H1 (cell line): Measurements from ENCODE around the gene NRXN2. TPM values are rescaled to one million over a fixed set of nuclear protein-coding genes. Genes with fewer than 3 reads are reported as not detected.
A peak's percentile ranks its signal among the peaks of the same experiment; 100 is the strongest.

Source experiments
- CTCF ChIA-PET: fragments of 300-600 bp; sonication (Branson Sonifier 250); formaldehyde crosslinking; loops from one replicate; lab custom pipeline; 2021; ENCODE audit not compliant: partially characterized antibody; lab: Charles Lee
- POLR2A ChIA-PET: fragments of 300-600 bp; sonication (Branson Sonifier 250); formaldehyde crosslinking; loops from one replicate; lab custom pipeline; 2021; ENCODE audit warnings: inconsistent platforms; ENCODE audit not compliant: partially characterized antibody; lab: Charles Lee
- DNase-seq, 2 experiments: peaks; one replicate each; pipeline versions ENCODE4 v3.0.0 to v3.0.0-alpha.2; 2010 to 2022; ENCODE audit warnings: low spot score in 2 of 2, low read depth in 1 of 2, mixed read lengths in 1 of 2
- FAIRE-seq: peaks from 2 replicates; lab custom pipeline; 2011; peaks lifted over from hg19 to GRCh38; lab: Jason Lieb, UNC
- H2AFZ ChIP-seq: 2 replicates; pipeline ENCODE4 v1.8.1; 2012; ENCODE audit warnings: low read length, inconsistent platforms
- H2AK5ac ChIP-seq: 2 replicates; pipeline ENCODE4 v1.6.1; 2013; ENCODE audit warnings: low read depth, low read length
- H2BK120ac ChIP-seq: replicated peaks from 2 replicates; pipeline ENCODE3; 2013; ENCODE audit warnings: low read depth, low read length, inconsistent platforms
- H2BK12ac ChIP-seq: 2 replicates; pipeline ENCODE4 v1.6.1; 2013; ENCODE audit warnings: low read depth, low read length
- H2BK15ac ChIP-seq: 2 replicates; pipeline ENCODE4 v1.6.1; 2013; ENCODE audit warnings: low read length
- H2BK20ac ChIP-seq: 2 replicates; pipeline ENCODE4 v1.6.1; 2013; ENCODE audit warnings: low read length
- H2BK5ac ChIP-seq: 2 replicates; pipeline ENCODE4 v1.6.1; 2013; ENCODE audit warnings: low read depth, low read length
- H3K14ac ChIP-seq: 2 replicates; pipeline ENCODE4 v1.6.1; 2013; ENCODE audit warnings: inconsistent platforms; ENCODE audit not compliant: insufficient read length
- H3K18ac ChIP-seq: 2 replicates; pipeline ENCODE4 v1.6.1; 2013; ENCODE audit warnings: low read length; ENCODE audit errors: extremely low read depth
- H3K23ac ChIP-seq: 2 replicates; pipeline ENCODE4 v1.6.1; 2013; ENCODE audit warnings: inconsistent platforms; ENCODE audit not compliant: insufficient read length
- H3K23me2 ChIP-seq: 2 replicates; pipeline ENCODE4 v1.6.1; 2013; ENCODE audit warnings: low read depth, low read length
- H3K27ac ChIP-seq: 2 replicates; pipeline ENCODE4 v1.6.1; 2011; ENCODE audit warnings: low read depth, low read length, inconsistent platforms
- H3K27me3 ChIP-seq, 4 experiments: replicated peaks in 1 of 4; 1 replicate in 1 of 4; 2 replicates in 3 of 4; pipeline versions ENCODE4 v1.6.1 to v1.8.1; 2011 to 2013; ENCODE audit warnings: low read length in 3 of 4, mild to moderate bottlenecking in 3 of 4, inconsistent platforms in 2 of 4, mixed read lengths in 2 of 4, moderate library complexity in 1 of 4; ENCODE audit not compliant: control insufficient read depth in 3 of 4, insufficient read depth in 3 of 4; ENCODE audit errors: extremely low read depth in 1 of 4
- H3K36me3 ChIP-seq, 4 experiments: 2 replicates each; pipeline versions ENCODE4 v1.6.1 to v1.8.1; 2011 to 2013; ENCODE audit warnings: mild to moderate bottlenecking in 4 of 4, low read length in 3 of 4, moderate library complexity in 2 of 4, control low read depth in 1 of 4, inconsistent platforms in 1 of 4; ENCODE audit not compliant: insufficient read depth in 4 of 4, control insufficient read depth in 2 of 4
- H3K4ac ChIP-seq: replicated peaks from 2 replicates; pipeline ENCODE3; 2013; ENCODE audit warnings: low read length, low read depth, mixed read lengths, inconsistent platforms; ENCODE audit not compliant: insufficient read length
- H3K4me1 ChIP-seq, 4 experiments: replicated peaks in 1 of 4; 1 replicate in 1 of 4; 2 replicates in 3 of 4; pipeline versions ENCODE4 v1.6.1 to v1.8.1; 2011 to 2013; ENCODE audit warnings: low read length in 3 of 4, inconsistent platforms in 2 of 4, mixed read lengths in 1 of 4; ENCODE audit not compliant: insufficient read depth in 4 of 4, control insufficient read depth in 3 of 4
- H3K4me2 ChIP-seq, 2 experiments: 2 replicates each; pipeline versions ENCODE4 v1.6.1 to v1.8.1; 2011 to 2013; ENCODE audit warnings: low read depth in 2 of 2, low read length in 2 of 2, control low read depth in 1 of 2, inconsistent platforms in 1 of 2, mild to moderate bottlenecking in 1 of 2; ENCODE audit not compliant: insufficient read depth in 1 of 2
- H3K4me3 ChIP-seq, 4 experiments: fragments of 200-600, 300-600 bp in 1 of 4; sonication (generic), shearing (Covaris generic), sonication (Bioruptor Twin) in 1 of 4; 2 replicates each; pipeline versions ENCODE4 v1.5.1 to v1.8.1; 2011 to 2016; ENCODE audit warnings: low read length in 4 of 4, low read depth in 3 of 4, control low read depth in 2 of 4, inconsistent platforms in 2 of 4, mild to moderate bottlenecking in 2 of 4, mixed read lengths in 1 of 4, moderate library complexity in 1 of 4; ENCODE audit not compliant: insufficient read depth in 2 of 4; ENCODE audit errors: extremely low read depth in 1 of 4
- H3K56ac ChIP-seq: replicated peaks from 2 replicates; pipeline ENCODE3; 2013; ENCODE audit warnings: low read depth, mild to moderate bottlenecking, mixed read lengths, low read length, inconsistent platforms; ENCODE audit not compliant: insufficient read length
- H3K79me1 ChIP-seq: 2 replicates; pipeline ENCODE4 v1.6.1; 2013; ENCODE audit warnings: low read depth, low read length, control low read depth
- H3K79me2 ChIP-seq, 2 experiments: 2 replicates each; pipeline versions ENCODE4 v1.6.1 to v1.8.1; 2012 to 2013; ENCODE audit warnings: low read length in 2 of 2, mild to moderate bottlenecking in 2 of 2, inconsistent platforms in 1 of 2; ENCODE audit not compliant: insufficient read depth in 2 of 2, control insufficient read depth in 1 of 2
- H3K9ac ChIP-seq, 4 experiments: replicated peaks in 1 of 4; 1 replicate in 1 of 4; 2 replicates in 3 of 4; pipeline versions ENCODE4 v1.6.1 to v1.8.1; 2011 to 2013; ENCODE audit warnings: low read depth in 3 of 4, low read length in 3 of 4, control low read depth in 2 of 4, mild to moderate bottlenecking in 2 of 4, moderate library complexity in 2 of 4, inconsistent platforms in 1 of 4; ENCODE audit errors: extremely low read depth in 1 of 4
- H3K9me3 ChIP-seq, 2 experiments: 2 replicates each; pipeline versions ENCODE4 v1.6.1 to v1.8.1; 2012 to 2013; ENCODE audit warnings: mild to moderate bottlenecking in 2 of 2, moderate library complexity in 2 of 2, control low read depth in 1 of 2, inconsistent platforms in 1 of 2, low read depth in 1 of 2, low read length in 1 of 2, mixed read lengths in 1 of 2; ENCODE audit not compliant: insufficient read depth in 2 of 2
- H4K20me1 ChIP-seq, 2 experiments: replicated peaks in 1 of 2; 2 replicates each; pipeline versions ENCODE3 to v1.8.1; 2011 to 2013; ENCODE audit warnings: inconsistent platforms in 2 of 2, low read length in 2 of 2, mild to moderate bottlenecking in 1 of 2; ENCODE audit not compliant: insufficient read depth in 2 of 2, control insufficient read depth in 1 of 2
- H4K5ac ChIP-seq: 2 replicates; pipeline ENCODE4 v1.6.1; 2013; ENCODE audit warnings: low read length, low read depth, mixed read lengths, inconsistent platforms; ENCODE audit not compliant: insufficient read length
- H4K8ac ChIP-seq: 2 replicates; pipeline ENCODE4 v1.8.0; 2013; ENCODE audit warnings: mild to moderate bottlenecking, moderate library complexity, low read length, inconsistent platforms; ENCODE audit not compliant: insufficient read depth; ENCODE audit errors: extremely low read depth
- H4K91ac ChIP-seq: replicated peaks from 2 replicates; pipeline ENCODE3; 2013; ENCODE audit warnings: low read length, mixed read lengths, inconsistent platforms; ENCODE audit not compliant: insufficient read length
- EGR1 ChIP-seq: IDR thresholded peaks from 2 replicates; pipeline ENCODE4 v1.6.1; 2011; ENCODE audit warnings: low read depth, low read length, borderline replicate concordance
- EZH2 ChIP-seq: fragments of 200-600 bp; sonication (generic); IDR thresholded peaks from 2 replicates; pipeline ENCODE4 v1.7.1; 2012; ENCODE audit warnings: low read depth, mild to moderate bottlenecking, moderate library complexity, low read length, inconsistent platforms; ENCODE audit not compliant: severe bottlenecking
- FOSL1 ChIP-seq: IDR thresholded peaks from 2 replicates; pipeline ENCODE4 v1.6.1; 2011; ENCODE audit warnings: mild to moderate bottlenecking, low read depth, low read length, moderate library complexity; ENCODE audit not compliant: insufficient read depth
- GTF2F1 ChIP-seq: IDR thresholded peaks from 2 replicates; pipeline ENCODE4 v1.6.1; 2012; ENCODE audit warnings: low read depth, low read length, improper control_type of control experiment, borderline replicate concordance
- HDAC2 ChIP-seq, 2 experiments: fragments of 300-600 bp in 1 of 2; sonication (generic) in 1 of 2; IDR thresholded peaks; 2 replicates each; pipeline ENCODE4 v1.6.1; 2011 to 2012; ENCODE audit warnings: low read depth in 2 of 2, low read length in 2 of 2, mild to moderate bottlenecking in 2 of 2, moderate library complexity in 2 of 2, borderline replicate concordance in 1 of 2, inconsistent platforms in 1 of 2
- JUN ChIP-seq: IDR thresholded peaks from 2 replicates; pipeline ENCODE4 v1.6.1; 2011; ENCODE audit warnings: low read depth, mild to moderate bottlenecking, improper control_type of control experiment, low read length
- PHF8 ChIP-seq: fragments of 200-600 bp; sonication (generic); conservative IDR thresholded peaks from 2 replicates; pipeline ENCODE4 v1.7.1; 2012; ENCODE audit warnings: low read depth, mild to moderate bottlenecking, inconsistent platforms, low read length, moderate library complexity
- POLR2AphosphoS5 ChIP-seq: IDR thresholded peaks from 2 replicates; pipeline ENCODE4 v1.6.1; 2011; ENCODE audit warnings: low read depth, low read length
- SIRT6 ChIP-seq: IDR thresholded peaks from one replicate; pipeline ENCODE4 v1.7.1; 2012; ENCODE audit warnings: low read length, inconsistent platforms
- SRF ChIP-seq: IDR thresholded peaks from 2 replicates; pipeline ENCODE4 v1.6.1; 2011; ENCODE audit warnings: mild to moderate bottlenecking, low read depth, low read length, moderate library complexity
- TBP ChIP-seq: IDR thresholded peaks from 2 replicates; pipeline ENCODE4 v1.6.1; 2011; ENCODE audit warnings: low read depth, low read length, improper control_type of control experiment
- YY1 ChIP-seq: IDR thresholded peaks from 2 replicates; pipeline ENCODE4 v1.6.1; 2011; ENCODE audit warnings: low read depth, mild to moderate bottlenecking, low read length
- WGBS, 2 experiments: shearing (Covaris generic) in 1 of 2; methylation state at CpG; one replicate each; pipeline versions ENCODE4 v1.1.6 to v1.1.7; 2013 to 2015; ENCODE audit warnings: low lambda C conversion rate in 2 of 2, mixed read lengths in 2 of 2, inconsistent platforms in 1 of 2, low coverage in 1 of 2, missing lambda C conversion rate in 1 of 2; ENCODE audit not compliant: insufficient replicate concordance in 2 of 2, insufficient coverage in 1 of 2, insufficient read length in 1 of 2; ENCODE audit errors: extremely low coverage in 1 of 2, missing lambda C conversion rate in 1 of 2; 5-methylcytosine and 5-hydroxymethylcytosine counted together
- polyA plus RNA-seq, 7 experiments: library from polyadenylated mRNA; depleted of rRNA in 3 of 7; stranded (reverse) in 5 of 7; unstranded in 2 of 7; fragments of >200 nt in 5 of 7; fragments of 200-250 nt in 2 of 7; gene quantifications; 1 replicate in 5 of 7; 2 replicates in 1 of 7; 4 replicates in 1 of 7; pipeline versions ENCODE4 v1.2.1 to v1.2.3, GENCODE V29; 2011 to 2013; ENCODE audit warnings: missing spikeins in 2 of 7, mixed read lengths in 2 of 7
- total RNA-seq: library from RNA; stranded (reverse); fragmentation: NEBNext Ultra II Directional; extraction: Animal tissue kit (Norgen Biotek cat#: 25700); gene quantifications from 2 replicates; pipeline ENCODE4 v1.2.1, GENCODE V29; 2021
- TF ChIP-seq, protein P1 (sequence below): IDR thresholded peaks from 2 replicates; pipeline ENCODE4 v1.6.1; 2011; ENCODE audit warnings: low read length, improper control_type of control experiment

Gene NRXN2
- total and polyA plus RNA-seq, 2 of the 8 experiments (the other 6 are each of a cell fraction or from before 2014, with no cell fraction given), result 1.3 to 11.5 TPM

DNA sequence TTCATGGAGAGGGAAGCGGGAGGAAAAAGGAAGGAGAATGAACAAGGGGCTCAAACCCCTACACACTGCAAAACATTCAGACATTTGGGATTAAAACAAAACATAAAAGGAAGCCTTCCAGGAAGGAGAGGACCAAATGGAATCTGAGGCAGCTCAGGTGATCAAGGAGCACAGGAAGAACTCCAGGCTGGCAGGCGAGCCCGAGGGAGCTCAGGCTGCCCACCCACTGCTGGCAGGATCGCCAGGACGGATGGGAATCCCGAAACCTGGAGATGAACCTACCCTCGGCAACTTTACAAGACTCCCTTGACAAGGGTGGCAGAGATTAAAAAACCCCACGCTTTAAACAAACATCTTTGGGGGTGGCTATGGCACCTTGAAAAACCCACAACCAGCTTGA is 41.8 kb upstream of the NRXN2 start:
- Histone ChIP-seq H4K20me1 (peaks cover 21 to 24% of the 10 kb centered on the region in 2 experiments), H4K5ac (no peak overlapping the region), H2AK5ac (no peak overlapping the region), H2BK20ac (no peak overlapping the region), H3K4me1 (peaks cover 26 to 64% (median 55%) of the 10 kb centered on the region in 4 experiments), H3K9me3 (no peaks in the 10 kb centered on the region), H3K4ac (no peak overlapping the region), H3K9ac (no peak overlapping the region), H3K4me2 (peak overlapping the region; percentile 15 to 70; a peak in 1 of 4 replicates), H4K8ac (no peak overlapping the region), H3K4me3 (no peak overlapping the region), H3K14ac (no peak overlapping the region), H3K79me2 (peaks cover 0 to 17% of the 10 kb centered on the region in 2 experiments; a peak in 1 of 4 replicates), H2BK12ac (no peak overlapping the region), H3K18ac (peak overlapping the region; percentile 34; the same call in 1 of the 2 replicates), H4K91ac (no peak overlapping the region), H3K79me1 (peaks cover 3% of the 10 kb centered on the region), H3K27me3 (no peaks in the 10 kb centered on the region), H3K27ac (no peak overlapping the region), H2BK120ac (no peak overlapping the region), H3K23ac (no peak overlapping the region), H2AFZ (no peak overlapping the region), H3K36me3 (peaks cover 37 to 62% (median 51%) of the 10 kb centered on the region in 4 experiments), H2BK15ac (no peak overlapping the region), H2BK5ac (peak overlapping the region; percentile 45; the same call in 1 of the 2 replicates), H3K56ac (no peak overlapping the region), H3K23me2 (no peaks in the 10 kb centered on the region)
- FAIRE-seq (no peak), DNase-seq (no peak)
- ChIA-PET CTCF (interaction anchor here (0.8 to 23.6 kb wide), 5 partner anchors 10 to 65 kb away, joined by 3 to 376 read pairs (median 3); partner anchors contain the start of gene RASGRP2), POLR2A (interaction anchor here (0.6 to 42.9 kb wide), 6 partner anchors 1 to 76 kb away, joined by 3 to 1087 read pairs (median 4); partner anchors contain the start of genes PYGM, RASGRP2 and SF1)
- WGBS, 2 experiments, result 91% methylated on average over 8 of the region's 8 CpGs; no CpG with 5 or more reads in 1 of the 2 experiments
- no peak for TF ChIP-seq JUN
- TF ChIP-seq HDAC2 (IDR thresholded peaks at IDR 0.05; ENCODE audit: borderline replicate concordance in 1 of 2, low read depth in 2 of 2, low read length in 2 of 2), result no peak
- no peak for TF ChIP-seq POLR2AphosphoS5
- no peak for TF ChIP-seq SRF
- TF ChIP-seq, protein P1, sequence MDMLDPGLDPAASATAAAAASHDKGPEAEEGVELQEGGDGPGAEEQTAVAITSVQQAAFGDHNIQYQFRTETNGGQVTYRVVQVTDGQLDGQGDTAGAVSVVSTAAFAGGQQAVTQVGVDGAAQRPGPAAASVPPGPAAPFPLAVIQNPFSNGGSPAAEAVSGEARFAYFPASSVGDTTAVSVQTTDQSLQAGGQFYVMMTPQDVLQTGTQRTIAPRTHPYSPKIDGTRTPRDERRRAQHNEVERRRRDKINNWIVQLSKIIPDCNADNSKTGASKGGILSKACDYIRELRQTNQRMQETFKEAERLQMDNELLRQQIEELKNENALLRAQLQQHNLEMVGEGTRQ, result no peak
- TF ChIP-seq SIRT6, result no peak
- TF ChIP-seq FOSL1, result no peak
- no peak for TF ChIP-seq YY1
- no peak for TF ChIP-seq EGR1
- TF ChIP-seq TBP, result no peak
- no peak for TF ChIP-seq PHF8
- no peak for TF ChIP-seq GTF2F1
- no peak for TF ChIP-seq EZH2
